ENCODE results near the gene PLA2G2F. TPM values are rescaled to one million over a fixed set of nuclear protein-coding genes. Genes with fewer than 3 reads are reported as not detected.

PLA2G2F gene
- total and polyA plus RNA-seq, 2 experiments from 2014 or later = not detected

DNA sequence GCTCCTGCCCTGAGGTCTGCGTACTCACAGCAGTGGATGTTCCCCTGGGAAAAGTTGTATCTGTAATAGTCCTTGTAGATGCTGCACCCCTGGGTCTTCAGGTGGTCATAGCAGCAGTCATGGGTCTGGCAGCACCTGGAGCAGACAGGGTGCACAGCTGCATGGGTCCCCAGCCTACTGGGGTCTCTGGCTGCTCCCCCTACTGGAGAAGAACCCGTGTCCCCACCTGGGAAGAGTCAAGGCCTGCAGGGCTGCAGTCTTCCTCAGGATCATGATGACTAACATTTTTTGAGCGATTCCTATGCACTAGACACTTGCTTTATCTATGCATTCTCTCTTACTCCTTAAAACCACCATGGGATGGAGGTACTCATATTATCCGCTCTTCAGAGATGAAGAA lies 23.6 kb upstream of the PLA2G2F start:
- DNase-seq (ENCODE audit: low spot score) (peak; percentile 39), ATAC-seq (peak; percentile 70)
- Histone ChIP-seq H2AFZ (no peak overlapping the region), H3K27me3 (ENCODE audit: insufficient read depth) (no peaks in the 10 kb centered on the region), H3K27ac (ENCODE audit: low read depth) (no peak overlapping the region), H4K20me1 (replicated peaks; ENCODE audit: insufficient read depth) (no peaks in the 10 kb centered on the region), H3K4me2 (no peak overlapping the region), H3K79me2 (replicated peaks; ENCODE audit: insufficient read depth) (no peaks in the 10 kb centered on the region), H3K4me1 (ENCODE audit: insufficient read depth) (no peaks in the 10 kb centered on the region), H3K4me3 (no peak overlapping the region), H3K9me2 (ENCODE audit: insufficient read depth) (no peaks in the 10 kb centered on the region; the same call in 1 of the 2 replicates), H3K36me3 (ENCODE audit: insufficient read depth) (no peaks in the 10 kb centered on the region), H3F3A (replicated peaks; ENCODE audit: low read depth) (no peaks in the 10 kb centered on the region)
- Mint-ChIP-seq H3K4me3 (no peak overlapping the region), H3K4me1 (peaks cover 13% of the 10 kb centered on the region), H3K36me3 (ENCODE audit: low read depth) (no peaks in the 10 kb centered on the region), H3K27me3 (ENCODE audit: insufficient read depth, low read depth, poor library complexity) (peaks cover 4% of the 10 kb centered on the region), H3K9me3 (0 out of 3 replicates have a peak, but pooled peaks cover 3% of the 10 kb centered on the region), H3K27ac (no peak overlapping the region)
- no peak for TF ChIP-seq ZNF331 (CRISPR knock-in tag; IDR thresholded peaks at IDR 0.05; ENCODE audit: low read depth)
- no peak for TF ChIP-seq NANOG (IDR thresholded peaks at IDR 0.05; ENCODE audit: borderline replicate concordance)
- TF ChIP-seq, protein P1, sequence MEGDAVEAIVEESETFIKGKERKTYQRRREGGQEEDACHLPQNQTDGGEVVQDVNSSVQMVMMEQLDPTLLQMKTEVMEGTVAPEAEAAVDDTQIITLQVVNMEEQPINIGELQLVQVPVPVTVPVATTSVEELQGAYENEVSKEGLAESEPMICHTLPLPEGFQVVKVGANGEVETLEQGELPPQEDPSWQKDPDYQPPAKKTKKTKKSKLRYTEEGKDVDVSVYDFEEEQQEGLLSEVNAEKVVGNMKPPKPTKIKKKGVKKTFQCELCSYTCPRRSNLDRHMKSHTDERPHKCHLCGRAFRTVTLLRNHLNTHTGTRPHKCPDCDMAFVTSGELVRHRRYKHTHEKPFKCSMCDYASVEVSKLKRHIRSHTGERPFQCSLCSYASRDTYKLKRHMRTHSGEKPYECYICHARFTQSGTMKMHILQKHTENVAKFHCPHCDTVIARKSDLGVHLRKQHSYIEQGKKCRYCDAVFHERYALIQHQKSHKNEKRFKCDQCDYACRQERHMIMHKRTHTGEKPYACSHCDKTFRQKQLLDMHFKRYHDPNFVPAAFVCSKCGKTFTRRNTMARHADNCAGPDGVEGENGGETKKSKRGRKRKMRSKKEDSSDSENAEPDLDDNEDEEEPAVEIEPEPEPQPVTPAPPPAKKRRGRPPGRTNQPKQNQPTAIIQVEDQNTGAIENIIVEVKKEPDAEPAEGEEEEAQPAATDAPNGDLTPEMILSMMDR (conservative IDR thresholded peaks at IDR 0.05; ENCODE audit: low read depth in 2 of 2) = peak; percentile 44 to 63
- no peak for TF ChIP-seq POLR2AphosphoS5 (IDR thresholded peaks at IDR 0.05; ENCODE audit: low read depth)
- TF ChIP-seq, protein P2, sequence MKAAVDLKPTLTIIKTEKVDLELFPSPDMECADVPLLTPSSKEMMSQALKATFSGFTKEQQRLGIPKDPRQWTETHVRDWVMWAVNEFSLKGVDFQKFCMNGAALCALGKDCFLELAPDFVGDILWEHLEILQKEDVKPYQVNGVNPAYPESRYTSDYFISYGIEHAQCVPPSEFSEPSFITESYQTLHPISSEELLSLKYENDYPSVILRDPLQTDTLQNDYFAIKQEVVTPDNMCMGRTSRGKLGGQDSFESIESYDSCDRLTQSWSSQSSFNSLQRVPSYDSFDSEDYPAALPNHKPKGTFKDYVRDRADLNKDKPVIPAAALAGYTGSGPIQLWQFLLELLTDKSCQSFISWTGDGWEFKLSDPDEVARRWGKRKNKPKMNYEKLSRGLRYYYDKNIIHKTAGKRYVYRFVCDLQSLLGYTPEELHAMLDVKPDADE (IDR thresholded peaks at IDR 0.05) = no peak

DNA sequence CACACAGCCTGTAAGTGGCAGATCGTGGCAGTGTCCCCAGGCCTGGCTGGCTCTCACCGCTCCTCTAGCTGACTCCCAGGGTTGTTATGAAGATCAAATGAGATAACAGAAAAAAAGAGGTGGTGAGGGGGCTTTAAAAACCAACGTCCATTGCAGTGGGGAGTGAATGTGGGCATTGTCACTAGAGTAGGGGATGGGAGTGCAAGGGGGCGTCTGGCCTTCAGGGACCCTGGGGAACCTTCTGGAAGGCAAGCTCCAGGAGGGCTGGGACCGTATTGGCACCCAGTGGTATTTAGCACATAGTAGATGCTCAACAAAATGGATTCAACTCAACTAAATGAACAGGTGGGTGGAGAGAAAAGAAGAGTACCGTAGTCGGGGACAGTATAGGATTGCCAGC lies 23.2 kb upstream of the PLA2G2F start:
- H3F3A ChIP-seq (replicated peaks; ENCODE audit: low read depth) = no peaks in the 10 kb centered on the region
- H3K79me2 ChIP-seq (replicated peaks; ENCODE audit: insufficient read depth) = no peaks in the 10 kb centered on the region
- Mint-ChIP-seq H3K36me3 (ENCODE audit: low read depth) (no peaks in the 10 kb centered on the region), H3K4me1 (peaks cover 8% of the 10 kb centered on the region), H3K27me3 (ENCODE audit: insufficient read depth, low read depth, poor library complexity) (peaks cover 4% of the 10 kb centered on the region), H3K27ac (no peak overlapping the region), H3K4me3 (no peak overlapping the region), H3K9me3 (0 out of 3 replicates have a peak, but pooled peaks cover 3% of the 10 kb centered on the region)
- H4K20me1 ChIP-seq (replicated peaks; ENCODE audit: insufficient read depth) = no peaks in the 10 kb centered on the region
- DNase-seq (ENCODE audit: low spot score) (no peak), ATAC-seq (no peak)
- no peaks in the 10 kb centered on the region for H3K27me3 ChIP-seq (ENCODE audit: insufficient read depth)
- no peak overlapping the region for H3K4me2 ChIP-seq
- H3K4me3 ChIP-seq = no peak overlapping the region
- no peaks in the 10 kb centered on the region for H3K4me1 ChIP-seq (ENCODE audit: insufficient read depth)
- H3K9me2 ChIP-seq (ENCODE audit: insufficient read depth) = no peaks in the 10 kb centered on the region; the same call in 1 of the 2 replicates
- H2AFZ ChIP-seq = no peak overlapping the region
- H3K27ac ChIP-seq (ENCODE audit: low read depth) = no peak overlapping the region
- H3K36me3 ChIP-seq (ENCODE audit: insufficient read depth) = no peaks in the 10 kb centered on the region
- TF ChIP-seq, protein P3, sequence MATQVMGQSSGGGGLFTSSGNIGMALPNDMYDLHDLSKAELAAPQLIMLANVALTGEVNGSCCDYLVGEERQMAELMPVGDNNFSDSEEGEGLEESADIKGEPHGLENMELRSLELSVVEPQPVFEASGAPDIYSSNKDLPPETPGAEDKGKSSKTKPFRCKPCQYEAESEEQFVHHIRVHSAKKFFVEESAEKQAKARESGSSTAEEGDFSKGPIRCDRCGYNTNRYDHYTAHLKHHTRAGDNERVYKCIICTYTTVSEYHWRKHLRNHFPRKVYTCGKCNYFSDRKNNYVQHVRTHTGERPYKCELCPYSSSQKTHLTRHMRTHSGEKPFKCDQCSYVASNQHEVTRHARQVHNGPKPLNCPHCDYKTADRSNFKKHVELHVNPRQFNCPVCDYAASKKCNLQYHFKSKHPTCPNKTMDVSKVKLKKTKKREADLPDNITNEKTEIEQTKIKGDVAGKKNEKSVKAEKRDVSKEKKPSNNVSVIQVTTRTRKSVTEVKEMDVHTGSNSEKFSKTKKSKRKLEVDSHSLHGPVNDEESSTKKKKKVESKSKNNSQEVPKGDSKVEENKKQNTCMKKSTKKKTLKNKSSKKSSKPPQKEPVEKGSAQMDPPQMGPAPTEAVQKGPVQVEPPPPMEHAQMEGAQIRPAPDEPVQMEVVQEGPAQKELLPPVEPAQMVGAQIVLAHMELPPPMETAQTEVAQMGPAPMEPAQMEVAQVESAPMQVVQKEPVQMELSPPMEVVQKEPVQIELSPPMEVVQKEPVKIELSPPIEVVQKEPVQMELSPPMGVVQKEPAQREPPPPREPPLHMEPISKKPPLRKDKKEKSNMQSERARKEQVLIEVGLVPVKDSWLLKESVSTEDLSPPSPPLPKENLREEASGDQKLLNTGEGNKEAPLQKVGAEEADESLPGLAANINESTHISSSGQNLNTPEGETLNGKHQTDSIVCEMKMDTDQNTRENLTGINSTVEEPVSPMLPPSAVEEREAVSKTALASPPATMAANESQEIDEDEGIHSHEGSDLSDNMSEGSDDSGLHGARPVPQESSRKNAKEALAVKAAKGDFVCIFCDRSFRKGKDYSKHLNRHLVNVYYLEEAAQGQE (IDR thresholded peaks at IDR 0.05; ENCODE audit: unreplicated experiment) = no peak
- TF ChIP-seq ZNF331 (CRISPR knock-in tag; IDR thresholded peaks at IDR 0.05; ENCODE audit: low read depth) (no peak), EZH2phosphoT487 (IDR thresholded peaks at IDR 0.05; ENCODE audit: unreplicated experiment) (no peak), CREB1 (CRISPR knock-in tag; IDR thresholded peaks at IDR 0.05; ENCODE audit: low read depth) (no peak), ZNF114 (CRISPR knock-in tag; IDR thresholded peaks at IDR 0.05) (no peak)
- TF ChIP-seq, protein P1 (conservative IDR thresholded peaks at IDR 0.05; ENCODE audit: low read depth in 2 of 2) = no peak
